Stimulated activated CD4-positive, alpha-beta T cell treated with anti-CD3 and anti-CD28 coated beads, Interleukin-15, amount 100 ng/mL, for 1 hour (primary cell): ENCODE data around the gene DAZAP1.
"Not testable (repeated sequence)": the region's sequence is repeated elsewhere in the genome, so short reads cannot be mapped to it uniquely, and the experiment has no call there.

Experiments used
- DNase-seq, 2 donors: peaks; one replicate each; pipeline ENCODE4 v3.0.0-alpha.2; 2020; ENCODE audit warnings: low read depth in 1 of 2, low spot score in 1 of 2

DAZAP1 gene

DNA sequence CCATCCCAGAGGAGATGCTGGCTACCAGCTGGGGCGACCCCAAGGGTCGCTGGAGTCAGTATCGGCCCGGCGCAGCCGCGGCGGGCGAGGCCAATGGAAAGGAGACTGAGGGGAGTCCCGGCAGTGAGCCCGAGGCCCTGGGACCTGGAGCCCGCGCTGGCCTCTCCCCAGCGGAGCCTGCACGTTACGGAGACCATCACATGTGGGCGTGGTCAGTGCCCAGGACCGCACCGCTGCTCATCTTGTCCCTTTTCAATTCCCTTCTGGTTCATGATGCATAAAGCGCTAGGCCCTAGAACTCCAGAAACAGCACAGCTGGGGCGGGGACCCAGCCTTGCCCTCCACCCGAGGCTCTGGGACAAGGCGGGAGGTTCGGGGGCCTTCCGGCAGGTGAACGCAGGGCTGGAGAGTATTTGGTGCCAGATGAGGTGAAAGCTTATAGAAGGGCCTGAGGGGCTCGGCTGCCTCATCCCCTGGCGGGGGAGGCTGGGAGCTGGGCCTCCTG, 63.7 kb downstream of the DAZAP1 start:
- DNase-seq, result no peak

DNA sequence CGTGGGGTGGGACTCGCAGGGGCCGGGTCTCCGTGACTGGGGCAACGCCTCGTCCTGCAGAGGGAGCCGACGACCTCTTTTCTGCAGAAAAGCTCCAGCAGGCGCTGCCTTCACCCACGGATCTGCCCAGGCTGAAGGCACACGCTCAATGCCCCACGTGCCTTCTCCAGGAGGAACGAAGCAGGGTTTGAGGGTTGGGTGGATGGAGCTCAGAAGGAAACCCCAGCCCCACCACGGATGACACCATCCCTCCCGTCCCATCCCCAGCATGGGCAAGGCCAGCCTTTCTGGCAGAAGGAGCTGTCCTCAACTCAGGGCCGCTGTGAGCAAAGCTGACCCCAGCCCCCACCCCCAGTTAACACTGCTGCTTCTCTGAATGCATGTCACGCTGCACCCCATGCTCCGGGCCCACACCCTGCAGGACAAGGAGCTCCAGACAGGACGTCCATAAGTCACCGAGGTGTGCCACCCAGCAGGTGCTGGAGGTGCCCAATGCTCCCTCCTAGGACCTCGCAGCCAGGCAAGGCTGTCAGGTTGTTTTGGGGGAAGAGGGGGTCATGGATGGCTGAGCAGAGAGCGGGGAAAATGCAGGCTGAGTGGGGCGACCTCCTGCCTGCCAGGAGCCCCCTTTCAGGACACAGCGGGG, 64.3 kb downstream of the DAZAP1 start:
- no peak for DNase-seq

DNA sequence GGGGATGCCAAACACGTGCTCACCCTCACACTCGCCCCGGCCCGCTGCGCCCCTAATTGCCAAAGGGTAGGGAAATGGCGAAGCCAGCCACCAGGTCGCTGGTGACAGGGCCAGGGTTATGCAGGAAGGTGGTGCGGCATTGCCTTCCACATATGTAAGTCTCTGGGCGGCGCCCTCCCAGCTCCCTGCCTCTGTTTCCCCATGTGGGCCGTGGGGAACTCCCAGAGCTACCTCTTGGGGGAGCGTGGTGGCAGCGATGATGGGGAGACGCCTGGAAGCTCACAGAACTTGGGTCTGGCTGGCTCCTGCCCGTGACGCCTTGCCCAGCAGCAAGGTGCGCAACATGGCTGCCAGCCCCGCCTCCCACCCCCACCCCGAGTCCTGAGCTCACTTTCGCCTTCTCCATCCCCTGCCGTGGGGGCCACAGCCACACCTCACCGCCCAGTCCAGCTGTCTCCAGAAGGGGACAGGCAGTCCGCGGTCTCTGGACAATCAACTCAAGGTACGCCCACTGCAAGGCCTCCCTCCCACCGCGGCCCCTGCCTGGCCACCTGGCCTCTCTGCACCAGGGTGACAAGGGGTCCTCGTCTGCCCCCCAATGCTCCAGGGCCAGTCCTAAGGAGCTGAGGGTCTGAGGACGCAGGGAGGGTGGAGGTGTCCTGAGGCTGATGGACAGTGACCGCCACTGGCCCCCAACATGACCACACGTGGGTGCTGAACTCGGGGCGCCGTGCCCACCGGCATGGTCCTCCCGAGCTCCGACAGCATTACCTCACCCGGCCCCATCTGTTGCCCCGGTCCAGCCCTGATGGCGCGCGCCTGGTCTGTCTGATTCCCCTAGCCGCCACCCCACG, 65.1 kb downstream of the DAZAP1 start:
- DNase-seq, result no peak

DNA sequence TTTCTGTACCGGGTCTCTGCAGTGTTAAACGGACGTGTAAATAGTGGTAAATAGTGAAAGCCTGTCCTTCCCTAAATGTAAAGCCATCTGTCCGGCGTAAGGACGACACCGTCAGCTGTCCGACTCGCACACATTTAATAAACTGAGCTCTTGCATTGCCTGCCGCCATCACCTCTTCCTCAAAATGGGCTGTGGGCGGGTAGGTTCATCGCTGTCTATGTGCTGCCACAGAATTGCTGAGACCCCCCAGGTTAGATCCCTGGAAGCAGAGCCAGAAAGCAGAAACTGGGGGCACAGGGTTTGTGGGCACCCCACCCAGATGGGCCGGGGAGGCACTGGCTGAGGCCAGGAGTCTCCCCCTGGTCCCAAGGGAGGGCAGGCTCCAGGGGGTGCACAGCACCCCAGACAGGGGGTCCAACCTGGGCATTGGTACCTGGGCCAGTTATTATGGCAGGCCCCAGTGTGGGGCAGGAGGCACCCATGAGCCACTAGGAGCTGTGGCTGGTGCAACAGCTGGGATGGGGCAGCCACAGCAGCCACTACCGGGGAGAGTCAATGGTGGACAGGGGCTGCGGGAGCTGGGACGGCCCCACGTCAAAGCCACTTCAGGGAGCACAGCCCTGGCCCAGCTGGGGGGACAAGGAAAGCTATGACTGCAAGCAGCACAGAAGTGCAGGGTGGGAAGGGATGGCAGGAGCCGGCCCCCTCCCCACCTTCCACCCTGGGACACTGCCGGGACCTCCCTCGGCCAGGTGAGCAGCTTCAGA, 65.9 kb downstream of the DAZAP1 start:
- no peak for DNase-seq

DNA sequence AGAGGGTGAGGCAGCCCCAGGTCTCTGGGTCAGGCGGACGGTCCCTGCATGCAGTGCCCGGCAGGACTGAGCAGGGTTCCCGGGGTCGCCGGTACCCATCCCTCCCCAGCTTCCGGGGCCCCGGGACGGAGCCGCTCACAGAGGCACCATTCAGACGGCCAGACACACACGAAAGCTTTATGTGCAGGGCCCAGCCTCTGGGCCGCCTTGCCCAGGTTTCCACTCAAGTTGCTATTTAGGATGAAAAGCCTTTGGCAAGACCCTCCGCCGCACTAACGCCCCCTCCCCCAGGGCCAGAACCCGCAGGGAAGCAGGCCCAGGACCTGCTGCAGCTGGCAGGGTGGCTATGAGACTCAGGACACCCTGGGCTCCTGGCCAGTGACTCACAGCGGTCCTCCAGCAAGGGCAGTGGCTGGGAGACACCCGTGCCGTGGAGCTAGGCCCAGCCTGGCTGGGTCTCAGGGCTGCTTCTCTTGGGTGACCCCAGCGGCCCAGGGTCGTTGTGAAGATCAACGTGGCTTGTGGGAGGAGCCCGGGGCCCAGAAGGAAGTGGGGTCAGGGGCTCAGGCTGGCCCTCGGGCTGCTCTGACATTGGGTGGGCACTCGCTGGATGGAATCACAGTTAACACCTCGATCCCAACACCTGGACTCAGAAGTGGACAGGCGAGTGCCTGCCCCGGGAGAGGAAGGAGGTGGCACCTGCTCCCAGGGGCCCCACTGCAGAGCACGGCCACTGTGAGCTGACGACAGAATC, 66.8 kb downstream of the DAZAP1 start:
- no peak for DNase-seq

DNA sequence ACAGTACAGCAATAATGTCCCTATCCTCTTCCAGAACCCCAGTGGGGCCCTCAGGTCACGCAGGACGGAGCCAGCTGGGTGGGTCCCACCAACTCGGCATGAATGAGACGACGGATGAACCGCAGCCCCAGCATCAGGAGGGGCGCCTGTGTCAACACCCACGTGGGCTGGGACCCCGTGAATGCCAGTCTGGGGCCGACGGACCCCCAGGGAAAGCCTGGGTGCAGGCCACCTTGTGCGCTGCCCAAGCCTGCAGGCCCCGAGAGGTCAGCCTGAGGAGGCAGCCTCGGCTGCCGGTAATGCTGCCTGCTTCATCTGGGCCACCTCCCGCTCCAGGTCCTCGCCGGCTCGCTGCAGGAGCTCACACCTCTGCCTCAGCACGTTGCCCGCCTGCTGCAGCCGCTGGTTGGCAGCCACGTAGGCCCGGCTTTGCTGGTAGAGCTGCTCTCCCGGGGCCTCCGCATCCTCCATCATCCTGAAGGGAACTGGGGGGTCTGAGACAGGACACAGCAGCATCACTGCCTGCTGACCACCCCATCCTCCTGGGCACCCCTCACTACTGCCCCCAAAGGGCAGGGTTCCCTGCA, 67.5 kb downstream of the DAZAP1 start:
- no peak for DNase-seq

DNA sequence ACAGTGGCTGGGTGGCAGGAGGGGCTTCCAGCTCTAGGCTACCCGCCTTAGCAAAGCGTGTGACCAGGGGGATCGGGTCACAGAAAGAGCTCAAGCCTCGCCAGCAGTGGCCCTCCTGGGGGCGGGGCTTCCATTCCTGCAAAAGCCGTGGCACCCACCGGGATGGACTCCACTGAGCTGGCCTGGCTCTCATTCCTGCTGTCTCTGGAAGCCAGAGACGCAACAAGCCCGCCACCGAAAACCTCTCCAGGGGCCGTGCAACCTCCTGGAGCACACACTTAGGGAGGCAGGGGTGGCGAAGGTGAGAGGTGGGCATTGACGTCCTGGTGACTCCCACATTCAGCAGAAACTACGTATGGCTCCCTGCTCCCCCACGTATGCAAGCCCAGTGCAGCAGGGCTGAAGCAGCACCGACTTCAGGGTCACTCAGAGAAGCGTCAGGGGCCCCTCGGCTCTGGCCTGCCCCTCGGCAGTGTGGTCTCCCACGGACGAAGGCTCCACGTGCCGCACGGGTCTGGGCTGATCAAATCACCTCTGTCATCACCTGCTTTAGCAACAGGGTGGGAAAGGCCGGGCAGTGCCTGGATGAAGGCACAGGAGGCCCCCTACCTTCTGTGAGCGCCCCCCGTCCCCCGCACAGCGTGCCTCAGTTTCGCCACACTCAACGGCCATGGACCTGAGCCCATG, 68.5 kb downstream of the DAZAP1 start:
- DNase-seq, result no peak

DNA sequence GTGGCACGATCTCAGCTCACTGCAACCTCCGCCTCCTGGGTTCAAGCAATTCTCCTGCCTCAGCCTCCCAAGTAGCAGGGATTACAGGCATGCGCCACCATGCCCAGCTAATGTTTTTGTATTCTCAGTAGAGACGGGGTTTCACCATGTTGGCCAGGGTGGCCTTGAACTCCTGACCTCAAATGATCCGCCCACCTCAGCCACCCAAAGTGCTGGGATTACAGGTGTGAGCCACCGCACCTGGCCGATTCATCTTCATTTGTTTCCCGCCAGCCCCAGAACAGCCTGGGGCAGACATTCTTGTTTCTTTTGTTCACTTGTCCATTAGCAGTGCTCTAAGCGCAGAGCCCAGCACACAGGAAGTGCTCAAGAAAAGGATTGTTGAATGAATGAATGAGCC, 69.7 kb downstream of the DAZAP1 start:
- not testable (repeated sequence) for DNase-seq

DNA sequence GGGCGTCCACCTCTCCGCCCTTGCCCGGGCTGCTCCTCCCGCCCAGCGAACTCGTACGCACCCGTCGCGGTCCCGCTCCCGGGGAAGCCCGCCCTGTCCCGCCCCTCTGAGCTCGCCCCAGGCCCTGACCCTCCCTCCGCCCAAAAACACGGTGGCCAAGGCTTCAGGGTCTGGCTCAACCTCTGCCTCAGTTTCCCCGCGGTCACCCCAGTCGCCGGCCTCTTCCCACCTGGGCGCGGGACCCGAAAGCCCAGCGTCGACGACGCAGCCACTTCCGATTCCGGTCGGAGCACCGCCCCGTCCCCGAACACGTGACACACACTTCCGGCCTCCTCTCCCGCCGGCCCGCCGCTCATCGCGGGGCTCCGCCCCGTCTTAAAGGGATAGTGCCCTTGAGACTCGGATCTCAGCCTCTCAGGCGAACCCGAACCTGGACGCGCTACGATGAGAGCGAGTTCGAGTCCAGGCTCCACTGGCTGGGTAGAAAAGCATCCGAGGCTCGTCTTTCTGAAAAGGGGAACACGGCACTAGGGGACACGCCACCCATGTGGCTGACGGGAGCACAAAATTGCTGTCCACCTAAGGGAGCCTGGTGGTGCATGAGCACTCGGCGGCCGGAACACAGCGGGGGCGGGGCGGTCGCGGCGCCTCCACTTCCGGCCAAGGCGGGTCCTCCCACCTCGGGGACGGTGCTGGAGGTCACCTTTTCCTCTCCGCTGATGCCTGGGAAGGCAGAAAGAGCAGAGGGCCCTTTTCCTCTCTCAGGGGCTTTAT, 71.7 kb downstream of the DAZAP1 start, which contains the start of gene C19orf25:
C19orf25 (minus strand) TSS at position 282 of the 774 bp plus-strand sequence. CDS start 312 bp downstream, outside the sequence.
- peak; percentile 79 to 89 for DNase-seq

DNA sequence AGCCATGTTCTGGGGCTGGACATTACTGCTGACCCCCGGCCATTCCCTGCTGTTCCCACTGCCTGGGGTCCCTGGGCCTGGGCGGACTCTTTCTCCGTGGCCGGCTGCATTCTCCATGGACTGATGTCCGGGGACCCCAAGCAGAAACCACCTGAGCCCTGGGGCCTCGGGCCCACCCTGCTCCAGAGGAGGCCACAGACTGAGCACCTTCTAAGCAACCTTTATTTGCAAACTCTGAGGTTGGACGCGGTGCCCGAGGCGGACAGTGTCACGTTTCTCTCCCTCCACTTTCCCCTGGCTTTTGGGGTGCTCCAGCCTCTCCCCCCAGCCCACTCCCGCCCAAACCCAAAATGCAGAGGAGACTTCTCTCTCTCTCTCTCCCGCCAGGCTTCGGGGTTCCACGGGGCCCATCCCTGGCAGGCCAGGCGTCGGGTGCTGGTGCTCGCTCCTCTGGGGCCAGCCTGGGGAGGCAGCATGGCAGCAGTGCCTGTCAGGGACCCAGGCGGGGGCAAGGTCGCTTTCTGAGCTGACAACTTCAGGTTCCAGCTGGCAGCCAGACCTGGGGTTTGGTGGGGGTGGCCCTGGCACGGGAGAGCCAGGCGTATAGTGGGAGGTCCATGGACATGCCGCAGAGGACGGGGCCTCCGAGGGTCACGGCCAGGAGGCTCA, 74.0 kb downstream of the DAZAP1 start:
- DNase-seq, result no peak

DNA sequence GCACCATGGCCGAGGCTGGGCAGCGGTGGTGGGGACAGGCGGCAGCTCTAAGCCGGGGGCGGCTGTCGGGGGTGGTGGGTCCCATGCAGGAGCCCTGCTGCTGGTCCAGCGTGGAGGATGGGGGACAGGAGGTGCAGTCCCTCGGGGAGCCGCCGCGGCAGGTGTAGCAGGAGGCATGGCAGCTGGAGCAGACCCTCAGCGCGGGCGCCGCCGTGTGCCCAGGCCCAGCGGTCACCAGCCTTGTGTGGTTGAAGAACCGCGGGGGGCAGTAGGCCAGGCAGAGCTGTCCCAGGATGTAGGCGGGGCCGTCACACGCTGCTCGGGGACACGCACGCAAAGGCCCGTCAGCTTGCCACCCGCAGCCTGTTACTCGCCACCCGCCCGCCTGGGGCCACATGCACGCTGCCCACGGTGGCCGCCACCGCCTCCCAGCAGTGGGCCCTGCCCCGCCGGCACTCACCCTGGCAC, 74.5 kb downstream of the DAZAP1 start:
- DNase-seq, result no peak

DNA sequence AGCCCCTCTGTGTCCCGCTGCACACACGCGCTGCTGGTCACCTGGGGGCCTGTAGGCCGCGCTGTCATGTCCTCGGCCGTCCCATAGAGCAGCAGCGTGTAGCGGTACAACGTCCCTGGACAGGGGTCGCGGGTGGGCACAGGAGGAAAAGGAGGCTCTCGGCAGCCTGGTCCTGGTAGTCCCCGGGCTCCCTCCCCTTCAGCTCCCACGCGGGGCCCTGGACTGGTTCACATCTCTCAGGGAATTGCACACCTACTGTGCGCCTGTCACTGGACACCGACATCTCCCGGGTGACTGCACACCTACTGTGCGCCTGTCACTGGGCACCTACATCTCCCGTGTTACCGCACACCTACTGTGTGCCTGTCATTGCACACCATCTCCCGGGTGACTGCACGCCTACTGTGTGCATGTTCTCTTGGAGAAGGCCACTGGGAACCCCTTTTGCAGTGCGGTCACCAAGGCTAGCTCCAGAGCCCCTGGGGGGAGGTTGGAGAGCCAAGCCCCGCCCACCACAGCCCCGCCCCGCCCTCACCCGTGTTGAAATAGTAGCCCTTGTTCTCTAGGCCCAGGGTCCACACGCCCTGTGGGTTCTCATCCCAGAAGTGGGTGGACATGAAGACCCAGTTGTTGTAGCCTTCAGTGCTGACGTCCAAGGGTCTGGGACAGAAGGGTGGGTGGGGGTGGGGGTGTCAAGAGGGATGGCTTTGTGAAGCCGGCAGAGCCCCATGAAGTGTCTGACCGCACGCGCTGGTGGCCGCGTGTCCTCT, 75.2 kb downstream of the DAZAP1 start:
- DNase-seq, result no peak

DNA sequence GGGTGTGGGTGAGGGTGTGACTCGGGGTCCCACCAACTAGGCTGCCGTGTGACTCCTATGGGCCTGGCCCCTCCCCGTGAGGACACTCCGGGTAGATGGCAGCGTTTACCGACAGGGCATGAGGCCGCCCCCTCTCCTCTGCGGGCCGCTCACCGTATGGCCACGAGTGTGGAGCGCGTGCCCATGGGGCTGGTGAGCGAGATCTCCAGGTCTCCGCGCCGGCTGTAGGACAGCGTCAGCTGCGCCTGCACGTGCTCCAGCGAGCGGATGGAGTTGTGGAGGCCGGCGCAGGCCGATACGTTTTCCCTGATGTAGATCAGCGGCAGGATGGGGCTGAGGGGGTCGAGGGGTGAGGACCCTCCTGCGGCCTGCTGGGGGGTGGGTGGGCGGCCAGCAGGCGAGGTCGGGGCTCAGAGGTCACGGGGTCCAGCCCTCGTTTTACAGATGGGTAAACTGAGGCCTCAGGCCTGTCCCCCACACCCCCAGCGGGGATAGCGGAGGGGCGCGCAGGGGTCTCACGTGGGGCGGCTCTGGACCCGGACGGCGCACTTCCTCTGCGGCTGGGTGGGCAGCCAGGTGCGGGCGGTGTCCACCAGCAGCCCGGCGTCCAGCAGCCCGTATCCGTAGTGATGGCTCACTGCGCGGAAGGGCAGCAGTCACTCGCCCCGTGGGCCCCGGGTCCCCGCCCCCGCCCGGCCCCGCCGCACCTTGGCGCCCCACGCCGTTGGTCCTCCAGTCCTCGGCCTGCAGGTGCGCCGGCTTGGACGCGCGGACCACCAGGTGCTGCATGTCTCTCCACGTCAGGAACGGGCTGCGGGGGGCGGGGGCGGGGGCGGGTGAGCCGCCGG, 76.0 kb downstream of the DAZAP1 start:
- no peak for DNase-seq

DNA sequence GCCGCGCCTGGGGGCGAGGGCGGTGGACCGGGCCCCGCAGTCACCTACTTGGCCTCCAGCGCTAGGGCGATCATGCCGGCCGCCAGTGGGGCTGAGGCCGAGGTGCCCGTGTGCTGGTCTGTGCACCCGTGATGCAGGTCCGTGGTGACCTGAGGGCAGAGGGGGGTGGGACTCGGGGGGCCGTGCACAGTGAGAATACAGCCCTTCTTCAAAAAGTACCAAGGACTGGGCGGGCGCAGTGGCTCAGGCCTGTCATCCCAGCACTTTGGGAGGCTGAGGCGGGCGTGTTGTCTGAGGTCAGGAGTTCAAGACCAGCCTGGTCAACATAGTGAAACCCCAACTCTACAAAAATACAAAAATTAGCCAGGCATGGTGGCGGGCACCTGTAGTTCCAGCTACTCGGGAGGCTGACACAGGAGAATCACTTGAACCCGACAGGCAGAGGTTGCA, 76.6 kb downstream of the DAZAP1 start:
- no peak for DNase-seq
